GM18861 (cell line): ENCODE data around the gene PTGIS.

Experiments
- ATAC-seq: cut with Tn5 transposase; IDR thresholded peaks from one replicate; pipeline ENCODE4 v1.9.1; 2021; ENCODE audit not compliant: unreplicated experiment

Gene PTGIS

DNA sequence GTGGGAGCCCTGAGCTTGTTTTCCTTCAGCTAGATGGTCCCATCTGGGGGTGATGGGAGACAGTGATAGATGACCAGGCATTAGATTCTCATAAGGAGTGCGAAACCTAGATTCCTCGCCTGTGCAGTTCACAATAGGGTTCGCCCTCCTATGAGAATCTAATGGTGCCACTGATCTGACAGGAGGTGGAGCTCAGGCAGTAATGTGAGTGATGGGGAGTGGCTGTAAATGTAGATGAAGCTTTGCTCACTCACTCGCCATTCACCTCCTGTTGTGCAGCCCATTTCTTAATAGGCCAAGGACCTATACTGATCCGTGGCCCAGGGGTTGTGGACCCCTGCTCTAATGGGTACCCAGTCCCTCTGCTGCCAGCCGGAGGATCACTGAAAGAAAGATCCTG is 64.8 kb downstream of the PTGIS start:
- ATAC-seq, result no peak

DNA sequence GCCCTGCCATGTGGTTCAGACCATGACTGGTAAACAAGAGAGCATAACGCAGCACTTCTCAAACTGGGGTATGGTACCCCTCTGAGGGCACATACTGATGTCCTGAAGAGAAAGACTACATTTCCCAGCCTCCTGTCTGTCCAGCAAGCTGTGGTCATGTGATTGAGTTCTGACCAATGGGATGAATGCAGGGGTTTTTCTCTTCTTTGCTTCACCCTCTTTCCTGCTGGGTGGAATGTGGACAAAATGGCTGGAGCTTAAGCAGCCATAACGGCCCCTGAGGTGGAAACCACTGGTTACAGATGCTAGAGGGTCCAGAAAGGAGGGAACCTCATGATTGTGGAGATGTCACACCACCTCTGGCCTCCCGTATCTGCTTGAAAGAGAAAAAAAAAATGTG is 66.0 kb downstream of the PTGIS start:
- ATAC-seq, result no peak

DNA sequence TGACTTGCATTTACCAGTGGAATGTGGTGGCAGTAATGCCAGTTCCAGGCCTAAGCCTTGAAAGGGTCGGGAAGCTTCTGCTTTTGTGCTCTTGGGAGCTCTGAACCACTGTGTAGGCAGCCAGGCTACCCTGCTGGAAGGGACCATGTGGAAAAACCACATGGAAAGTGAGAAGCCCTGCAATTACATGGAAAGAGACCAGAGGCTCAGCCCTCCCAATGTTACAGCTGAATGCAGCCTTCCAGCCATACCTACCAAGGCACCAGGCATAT is 70.6 kb downstream of the PTGIS start:
- ATAC-seq, result no peak

DNA sequence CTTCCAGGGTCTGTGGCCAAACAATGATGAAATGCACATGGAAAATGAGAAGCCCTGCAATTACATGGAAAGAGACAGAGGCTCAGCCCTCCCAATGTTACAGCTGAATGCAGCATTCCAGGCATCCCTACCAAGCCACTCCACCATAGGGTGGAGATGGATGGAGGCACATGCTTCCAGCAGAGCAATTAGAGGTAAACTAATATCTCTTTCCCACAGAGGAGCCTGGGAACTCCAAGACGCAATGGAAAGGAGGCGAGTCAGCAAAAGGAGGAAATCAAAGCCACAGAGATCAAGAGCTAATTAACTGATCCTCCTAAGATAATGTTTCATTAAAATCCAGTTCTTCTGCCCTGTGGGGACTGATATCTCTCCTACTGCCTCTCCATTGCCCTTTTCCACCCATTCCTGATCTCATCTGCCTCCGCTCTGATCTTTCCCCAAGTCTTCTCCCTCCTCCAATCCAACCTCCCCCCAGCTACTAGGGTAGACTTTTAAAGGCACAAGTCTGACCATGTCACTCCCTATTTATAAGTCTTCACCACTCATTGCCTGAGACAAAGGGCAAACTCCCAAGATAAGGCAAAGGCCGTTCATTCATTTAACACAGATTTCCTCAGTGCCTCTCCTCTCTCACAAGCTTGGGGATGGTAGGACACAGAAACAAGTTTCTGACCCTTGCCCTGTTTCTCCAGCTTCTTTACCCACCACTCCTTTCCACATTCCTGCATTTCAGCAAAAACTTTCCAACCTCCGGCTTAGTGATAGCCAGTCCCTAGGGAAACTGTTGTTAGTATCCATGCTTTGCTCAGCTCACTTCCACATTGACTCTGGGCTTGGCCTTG is 71.2 kb downstream of the PTGIS start:
- no peak for ATAC-seq

DNA sequence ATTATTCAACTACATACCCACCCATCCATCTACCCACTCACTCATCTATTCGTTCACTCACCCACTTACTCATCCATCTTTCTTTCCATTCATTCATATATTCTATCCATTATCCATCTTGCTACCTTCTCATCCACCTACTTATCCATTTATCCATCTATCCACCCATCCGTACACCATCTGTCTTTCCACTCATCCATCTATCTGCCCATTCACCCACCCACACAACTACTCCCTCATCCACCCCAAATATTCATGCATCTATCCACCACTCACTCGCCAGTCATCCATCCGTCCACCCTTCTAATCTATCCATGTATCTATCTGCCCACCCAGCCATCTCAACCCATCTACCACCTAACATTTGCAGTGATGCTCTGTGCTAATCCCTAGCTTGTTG is 71.9 kb downstream of the PTGIS start:
- ATAC-seq, result no peak

DNA sequence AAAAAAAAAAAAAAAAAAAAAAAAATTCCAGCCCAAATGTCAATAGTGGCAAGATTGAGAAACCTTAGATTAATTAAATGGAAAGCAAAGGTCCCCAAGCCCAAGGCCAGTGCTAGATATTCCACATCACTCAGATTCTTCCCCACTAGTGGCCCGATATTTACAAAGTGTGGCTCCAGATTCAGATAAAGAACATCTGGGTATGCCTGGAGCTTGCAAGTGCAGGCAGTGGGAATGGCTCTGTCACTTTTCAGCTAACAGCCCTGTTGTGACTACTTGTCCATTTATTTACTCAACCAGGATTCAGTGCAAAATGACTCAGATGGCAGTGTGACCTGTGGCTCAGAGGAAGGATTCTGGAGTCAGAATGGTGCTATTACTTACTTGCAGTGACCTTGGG is 77.2 kb downstream of the PTGIS start:
- no peak for ATAC-seq

DNA sequence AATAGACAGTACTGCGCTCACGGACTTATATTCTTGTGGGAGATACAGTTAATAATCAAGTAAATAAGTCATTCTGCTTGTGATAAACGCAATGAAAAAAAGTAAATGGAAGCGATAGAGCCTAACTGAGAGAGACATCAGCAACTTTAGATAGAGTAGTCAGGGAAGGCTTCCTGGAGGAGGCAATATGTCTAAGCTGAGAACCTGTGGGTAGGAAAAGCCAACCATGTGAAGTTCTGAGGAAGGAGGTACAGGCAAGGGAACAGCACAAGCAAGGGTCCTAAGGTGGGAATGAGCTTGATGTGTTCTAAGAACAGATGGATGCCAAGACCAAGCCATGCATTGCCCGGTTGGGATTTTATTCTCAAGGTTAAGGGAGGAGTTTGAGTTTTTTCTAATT is 78.2 kb downstream of the PTGIS start:
- ATAC-seq, result no peak

DNA sequence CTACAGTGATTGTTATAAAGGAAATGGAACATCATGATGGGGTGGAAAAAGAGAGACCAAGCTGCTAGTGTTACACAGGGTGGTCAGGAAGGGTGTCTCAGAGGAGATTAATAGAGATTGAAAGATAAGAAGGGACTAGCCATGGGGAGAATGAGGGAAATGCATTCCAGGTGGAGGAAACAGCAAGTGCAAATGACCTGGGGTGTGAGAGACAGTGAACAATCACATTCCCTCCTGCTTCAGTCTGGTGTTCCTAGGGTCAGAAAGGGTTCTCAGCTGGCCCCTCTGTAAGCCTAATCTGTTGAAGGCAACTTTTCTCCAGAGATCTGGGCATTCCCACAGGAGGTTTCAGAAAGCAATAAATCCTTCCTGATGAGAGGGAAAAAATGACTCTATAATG is 81.9 kb downstream of the PTGIS start:
- ATAC-seq, result no peak

DNA sequence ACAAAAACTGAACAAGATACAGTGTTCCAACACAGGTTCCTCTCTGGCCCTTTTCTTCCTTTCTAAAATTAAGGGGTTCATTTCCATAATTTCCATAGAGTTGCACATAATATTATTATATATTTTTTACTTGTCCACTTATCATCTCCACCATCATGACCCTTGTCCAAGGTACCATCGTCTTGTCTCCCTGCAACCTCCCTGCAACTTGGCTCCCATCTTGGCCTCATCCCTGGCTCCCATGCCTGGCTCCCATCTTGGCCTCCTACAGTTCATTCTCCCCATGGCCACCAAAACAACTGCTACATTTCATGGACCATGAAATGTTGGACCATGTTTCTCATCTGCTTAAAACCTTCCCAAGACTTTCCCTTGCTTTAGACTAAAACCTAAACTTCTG is 82.4 kb downstream of the PTGIS start:
- no peak for ATAC-seq

DNA sequence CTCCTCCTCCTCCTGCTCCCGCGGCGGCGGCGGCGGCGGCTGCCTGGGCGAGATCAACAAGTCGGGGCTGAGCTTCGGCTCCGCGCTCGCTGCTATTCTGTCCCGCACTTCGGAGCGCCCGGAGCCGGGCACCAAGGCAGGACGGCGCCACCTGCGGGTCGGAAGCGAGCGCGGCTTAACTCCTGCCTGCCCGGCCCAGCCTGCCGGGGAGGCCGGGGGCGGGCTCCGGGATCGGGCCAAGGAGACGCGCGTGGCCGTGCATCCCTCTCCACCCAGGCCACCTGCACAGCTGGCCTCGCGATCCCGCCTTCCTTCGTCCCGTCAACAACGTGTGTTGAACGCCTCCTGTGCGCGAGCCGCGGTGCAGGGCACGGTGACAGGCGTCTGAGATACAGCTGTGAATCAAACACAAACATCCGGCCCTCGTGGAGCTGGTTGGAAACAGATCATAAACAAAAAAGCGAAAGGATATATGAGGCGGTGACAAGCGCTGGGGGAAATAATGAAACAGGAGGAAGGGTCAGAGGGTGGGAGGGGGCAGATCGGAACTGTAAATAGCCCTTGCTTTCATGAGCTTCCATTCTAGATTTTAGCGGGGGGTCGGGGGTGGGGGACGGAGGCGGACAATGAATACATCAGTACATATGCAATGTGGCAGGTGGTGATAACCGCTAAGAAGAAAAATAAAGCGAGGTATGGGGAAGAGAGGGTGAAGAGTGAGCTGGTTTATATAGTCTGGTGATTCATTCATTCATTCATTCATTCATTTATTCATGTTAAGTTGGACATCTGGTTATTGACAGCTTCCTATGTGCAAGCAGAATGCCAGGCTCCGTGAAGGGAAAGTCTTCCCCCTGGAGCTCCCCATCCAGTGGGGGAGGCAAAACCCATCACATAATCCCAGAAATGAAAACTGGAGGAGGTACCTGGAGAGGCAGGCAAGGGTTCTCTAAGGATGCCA is 83.5 kb downstream of the PTGIS start:
- no peak for ATAC-seq

DNA sequence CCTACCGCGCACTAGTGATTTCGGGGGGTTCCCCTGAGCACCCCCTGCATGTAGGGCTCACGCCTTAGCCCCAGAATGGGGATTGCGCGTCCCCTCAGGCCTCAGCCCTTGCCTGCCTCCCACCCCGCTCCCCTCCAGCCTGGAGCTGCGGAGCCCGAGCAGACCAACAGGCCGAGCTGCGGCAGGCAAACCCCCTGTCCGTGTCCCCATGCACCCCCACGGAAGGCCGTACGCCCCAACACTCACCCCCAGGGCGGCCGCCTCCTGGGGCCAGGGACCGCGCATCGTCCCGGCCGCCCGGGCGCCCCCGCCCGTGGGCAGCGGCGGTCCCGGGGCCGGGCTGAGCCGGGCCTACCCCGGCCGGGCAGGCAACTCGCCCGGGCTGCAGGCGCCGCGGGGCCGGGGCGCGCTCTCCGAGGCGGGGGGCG is 84.2 kb downstream of the PTGIS start:
- no peak for ATAC-seq

DNA sequence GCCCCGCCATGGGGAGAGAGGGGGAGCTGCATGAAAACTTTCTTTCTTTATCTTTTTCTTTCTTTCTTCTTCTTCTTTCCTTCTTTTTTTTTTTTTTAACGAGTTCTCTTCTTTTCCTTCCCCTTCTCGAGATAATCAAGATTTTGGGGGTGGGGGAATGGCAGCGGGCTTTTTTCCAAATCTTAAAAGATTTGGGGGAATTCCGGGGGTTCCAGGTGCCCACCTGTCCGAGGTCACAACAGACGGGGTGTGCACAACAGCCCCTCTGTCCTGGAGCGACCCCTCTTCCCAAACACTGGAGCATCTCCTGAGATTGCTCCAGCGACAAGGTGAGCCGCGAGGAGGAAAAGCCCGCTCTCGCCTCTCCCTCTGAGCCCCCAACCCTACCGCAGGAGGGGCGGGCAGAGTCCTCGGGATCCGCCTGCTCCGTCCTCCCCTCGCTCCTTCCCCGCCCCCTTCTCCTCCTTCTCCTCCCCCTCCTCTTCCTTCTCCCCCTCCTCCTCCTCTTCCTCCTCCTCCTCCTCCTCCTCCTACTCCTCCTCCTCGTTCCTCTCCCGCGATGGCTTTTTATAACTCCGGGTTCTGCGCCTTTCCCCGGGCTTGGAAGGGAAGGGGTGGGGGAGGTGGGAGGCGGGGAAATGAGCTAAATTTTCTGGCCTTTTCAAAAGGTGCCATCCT is 84.8 kb downstream of the PTGIS start:
- ATAC-seq, result no peak

DNA sequence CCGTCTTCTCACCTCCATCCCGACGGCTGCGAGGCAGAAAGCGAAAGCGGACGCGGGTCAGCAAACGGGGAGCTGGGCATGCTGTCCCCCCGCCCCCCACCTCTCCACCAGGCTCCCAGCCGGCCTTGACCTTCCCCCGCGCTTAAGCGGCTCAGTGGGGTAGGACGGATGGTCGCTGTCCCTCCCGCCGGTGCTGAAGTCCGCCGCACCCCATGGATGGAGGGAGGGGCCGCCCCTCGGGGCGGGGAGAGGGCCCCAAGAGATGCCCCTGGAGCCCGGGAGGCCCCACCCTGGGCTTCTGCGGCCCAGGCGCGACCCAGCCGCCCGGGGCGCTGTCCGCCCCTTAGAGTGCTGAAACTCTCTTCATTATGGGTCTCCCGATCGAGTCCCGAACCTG is 85.3 kb downstream of the PTGIS start, which contains the start of gene KCNB1:
Gene KCNB1, minus strand, starts transcription at position 48 of the 397 bp plus-strand sequence. CDS start 188 bp downstream, outside the sequence.
- no peak for ATAC-seq

DNA sequence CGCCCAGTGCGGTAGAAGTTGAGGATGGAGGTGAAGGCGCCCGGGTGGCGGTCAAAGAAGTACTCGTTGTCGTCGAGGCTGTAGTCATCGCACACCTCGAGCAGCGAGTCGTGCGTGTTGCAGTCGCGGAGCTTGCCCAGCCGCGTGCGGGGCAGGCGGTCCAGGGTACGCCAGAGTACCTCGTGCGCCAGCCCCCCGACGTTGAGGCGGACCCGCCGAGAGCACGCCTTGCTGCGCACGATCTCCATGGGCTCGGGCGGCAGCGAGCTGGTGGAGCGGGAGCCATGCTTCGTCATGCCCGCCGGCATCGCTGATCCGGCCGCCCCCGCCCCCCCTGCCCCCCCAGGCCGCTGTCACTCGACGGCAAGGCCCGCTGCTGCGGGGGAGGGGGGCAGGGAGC is 85.8 kb downstream of the PTGIS start:
- ATAC-seq, result no peak

DNA sequence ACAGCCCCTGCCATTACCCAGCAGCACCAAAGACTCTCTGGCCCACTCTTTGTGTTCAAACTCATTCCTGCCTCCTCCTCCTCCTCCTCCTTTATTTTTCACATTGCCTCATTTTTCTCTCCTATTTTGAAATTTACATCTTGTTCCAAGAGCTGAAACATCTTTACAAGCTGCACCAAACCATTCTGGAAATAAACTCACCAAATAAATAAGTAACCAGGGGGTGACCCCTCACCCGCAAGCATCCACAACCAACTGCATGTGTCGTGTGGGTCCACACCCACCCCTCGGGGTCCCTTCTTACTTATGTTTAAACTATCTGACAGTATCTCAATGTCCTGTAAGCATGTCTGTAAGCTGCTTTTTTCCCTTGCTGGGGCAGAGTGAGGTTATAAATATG is 86.8 kb downstream of the PTGIS start:
- ATAC-seq, result no peak

DNA sequence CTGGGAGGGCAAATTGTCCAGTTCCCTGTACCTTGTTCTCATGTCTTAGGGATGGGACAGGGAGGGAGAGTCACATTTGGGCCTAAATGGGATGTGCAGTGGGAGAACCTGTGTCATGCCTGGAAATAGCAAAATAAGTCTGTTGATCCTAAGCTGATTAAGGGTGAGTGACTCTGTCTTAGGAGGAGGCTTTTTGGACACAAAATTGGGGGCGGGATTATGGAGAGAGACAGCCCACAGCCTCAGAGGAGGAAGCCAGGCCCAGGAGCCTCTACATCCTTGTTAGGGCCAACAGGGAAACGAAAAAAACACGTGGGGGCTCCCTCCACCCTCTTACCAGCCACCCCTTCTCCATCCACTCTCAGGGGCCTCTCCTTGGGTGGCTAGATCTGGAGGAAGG is 87.7 kb downstream of the PTGIS start:
- ATAC-seq, result no peak

DNA sequence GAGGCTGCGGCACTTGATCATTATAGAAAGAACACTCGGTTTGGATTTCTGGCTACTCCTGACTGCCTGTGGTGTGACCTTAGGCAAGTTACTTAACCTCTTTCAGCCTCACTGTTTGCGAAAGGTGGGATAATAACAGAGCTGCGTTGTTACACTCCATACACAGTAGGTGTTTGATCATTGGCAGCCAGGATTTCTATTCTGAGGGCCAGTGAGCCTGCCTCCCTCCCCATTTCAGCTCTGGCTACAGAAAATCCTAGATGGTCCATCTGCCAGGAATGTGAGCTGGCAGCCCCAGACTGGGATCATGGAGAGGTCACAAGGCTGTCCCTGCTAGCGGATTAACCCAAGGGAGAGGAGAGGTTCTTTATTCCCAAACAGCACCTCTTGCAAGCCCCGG is 88.2 kb downstream of the PTGIS start:
- no peak for ATAC-seq

DNA sequence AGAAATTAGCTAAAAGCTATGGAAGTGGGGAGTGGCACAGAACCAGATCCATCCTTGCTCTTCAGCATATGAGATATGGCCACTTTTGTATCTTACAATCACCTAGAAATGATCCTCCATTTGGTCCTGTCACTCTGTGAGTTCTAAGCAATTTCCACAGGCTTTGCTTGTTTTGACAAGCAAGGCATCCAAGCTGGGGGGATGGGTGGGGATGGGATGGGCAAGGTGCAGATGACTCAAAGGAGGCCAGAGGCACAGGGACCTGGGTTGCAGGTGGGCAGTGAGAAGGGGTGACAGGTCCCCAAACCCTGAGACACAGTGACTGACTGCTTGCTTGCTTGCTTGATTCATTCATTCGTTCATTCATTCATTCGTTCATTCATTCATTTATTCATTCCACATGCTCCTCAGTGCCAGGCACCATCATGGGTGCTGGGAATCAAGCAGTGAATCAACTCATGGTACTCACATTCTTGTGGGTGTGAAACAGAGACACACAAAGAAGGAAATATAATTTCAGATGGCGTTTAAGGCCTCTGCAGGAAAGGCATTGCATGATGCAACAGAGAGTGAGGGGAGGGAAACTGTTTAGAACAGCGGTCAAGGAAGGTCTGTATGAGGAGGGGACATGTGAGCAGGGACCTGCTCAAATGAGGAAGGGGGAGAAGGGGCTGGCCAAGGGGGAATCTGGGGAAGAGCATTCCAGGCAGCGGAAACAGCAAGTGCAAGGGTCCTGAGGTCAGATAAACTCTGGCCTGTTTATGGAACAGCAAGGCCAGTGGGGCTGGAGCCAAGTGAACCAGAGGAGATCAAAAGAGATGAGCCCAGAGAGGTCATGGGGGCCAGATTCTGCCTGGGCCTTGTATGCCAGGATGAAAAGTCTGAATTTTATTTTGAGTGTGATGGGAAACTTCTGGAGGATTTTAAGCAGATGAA is 88.9 kb downstream of the PTGIS start:
- no peak for ATAC-seq

DNA sequence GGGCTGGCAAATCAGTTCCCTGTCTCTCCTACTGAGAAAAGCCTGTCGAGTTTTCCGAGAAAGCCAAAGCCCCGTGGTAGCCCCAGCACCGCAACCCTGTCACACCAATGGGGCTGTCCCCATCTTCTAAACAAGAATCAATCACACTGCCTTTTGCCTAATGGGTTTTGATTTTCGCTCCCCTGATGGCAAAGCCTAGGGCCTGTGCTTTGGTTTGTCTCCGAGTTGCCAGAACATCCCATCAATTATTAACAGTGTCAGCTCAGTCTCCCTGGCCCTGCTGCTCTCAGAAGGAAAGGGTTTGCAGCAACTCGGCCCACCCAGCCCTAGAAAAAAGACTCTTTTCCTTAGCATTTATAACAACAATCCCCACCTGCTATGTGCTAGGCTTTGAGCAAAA is 89.7 kb downstream of the PTGIS start:
- ATAC-seq, result no peak

DNA sequence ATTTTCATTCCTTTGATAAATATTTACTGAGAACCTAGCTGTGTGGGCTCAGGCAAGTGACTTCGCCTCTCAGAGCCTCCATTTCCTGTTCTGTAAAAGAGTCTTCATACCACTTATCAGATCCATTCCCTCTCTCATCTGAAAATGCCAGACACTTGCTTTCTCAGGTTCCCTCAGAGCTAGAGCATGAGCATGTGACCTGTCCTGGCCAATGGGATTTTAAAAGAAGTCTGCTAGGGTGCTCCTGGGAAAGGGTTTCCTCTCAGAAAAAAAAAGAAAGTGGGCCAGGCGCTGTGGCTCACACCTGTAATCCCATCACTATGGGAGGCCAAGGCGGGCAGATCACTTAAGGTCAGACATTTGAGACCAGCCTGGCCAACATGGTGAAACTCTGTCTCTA is 90.7 kb downstream of the PTGIS start:
- ATAC-seq, result no peak

DNA sequence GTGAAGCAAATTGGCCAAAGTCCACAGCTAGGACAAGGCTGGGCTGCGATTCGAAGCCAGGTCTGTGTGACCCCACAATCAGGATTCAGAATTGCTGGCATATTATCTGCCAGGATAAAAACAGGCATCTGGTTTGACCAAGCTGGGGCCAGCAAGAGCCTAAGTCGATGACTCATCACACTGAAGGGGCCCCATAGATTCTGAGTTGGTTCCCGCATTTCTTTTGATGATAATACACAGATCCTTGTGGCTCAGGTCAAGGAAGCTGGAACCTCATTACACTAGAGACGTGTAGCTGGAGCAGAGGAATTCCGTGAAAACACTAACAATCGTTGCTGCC is 92.0 kb downstream of the PTGIS start:
- ATAC-seq, result no peak
